ENCODE measurements around the gene FBXO44. TPM values are rescaled to one million over a fixed set of nuclear protein-coding genes. Genes with fewer than 3 reads are reported as not detected.

Gene FBXO44
- total RNA-seq, 4 donors from 2014 or later = 11.2 to 43.7 (median 15.0) TPM

DNA sequence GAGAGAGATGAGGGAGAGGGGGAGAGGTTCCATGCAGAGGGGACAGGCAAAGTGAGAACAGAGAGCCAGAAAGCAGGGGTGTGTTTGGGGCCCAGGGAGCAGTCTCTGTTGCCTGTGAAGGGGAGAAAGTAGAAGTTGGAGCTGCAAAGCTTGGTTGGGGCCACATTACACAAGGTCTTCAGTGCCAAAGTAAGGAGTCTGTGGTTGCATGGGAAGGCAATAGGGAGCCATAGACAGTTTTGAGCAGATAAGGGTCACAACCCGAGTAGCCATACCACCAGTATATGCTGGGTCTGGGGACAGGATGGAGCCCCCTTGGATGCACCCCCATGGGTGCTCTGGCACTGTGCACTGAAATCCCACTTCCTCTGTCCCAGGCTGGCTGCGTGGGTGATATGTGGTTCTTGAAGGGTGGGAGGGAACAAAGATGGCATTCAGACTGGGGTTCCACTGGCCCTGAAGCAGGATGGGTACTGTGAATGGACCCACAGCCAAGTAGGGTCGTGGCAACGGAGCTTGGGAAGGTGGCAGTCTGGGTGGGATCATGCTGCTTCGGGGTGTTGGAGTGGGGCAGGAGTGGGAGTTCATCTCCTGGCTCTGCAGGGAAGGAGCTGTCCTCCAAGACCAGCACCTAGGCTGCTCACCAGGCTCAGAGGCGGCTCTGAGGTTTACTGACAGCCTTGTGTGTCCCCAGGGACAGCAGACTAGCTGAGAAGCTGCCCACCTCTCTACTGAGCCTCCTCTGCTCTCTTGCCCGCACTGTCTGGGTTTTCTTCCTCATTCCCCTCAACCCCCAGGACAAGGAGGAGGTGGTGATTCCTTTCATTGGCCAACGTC, 48.9 kb downstream of the FBXO44 start:
- H3K27me3 ChIP-seq = no peaks in the 10 kb centered on the region
- no peaks in the 10 kb centered on the region for H3K9me3 ChIP-seq
- no peak overlapping the region for H3K27ac ChIP-seq
- no peaks in the 10 kb centered on the region for H3K36me3 ChIP-seq
- no peak for DNase-seq
- TF ChIP-seq, protein P1, sequence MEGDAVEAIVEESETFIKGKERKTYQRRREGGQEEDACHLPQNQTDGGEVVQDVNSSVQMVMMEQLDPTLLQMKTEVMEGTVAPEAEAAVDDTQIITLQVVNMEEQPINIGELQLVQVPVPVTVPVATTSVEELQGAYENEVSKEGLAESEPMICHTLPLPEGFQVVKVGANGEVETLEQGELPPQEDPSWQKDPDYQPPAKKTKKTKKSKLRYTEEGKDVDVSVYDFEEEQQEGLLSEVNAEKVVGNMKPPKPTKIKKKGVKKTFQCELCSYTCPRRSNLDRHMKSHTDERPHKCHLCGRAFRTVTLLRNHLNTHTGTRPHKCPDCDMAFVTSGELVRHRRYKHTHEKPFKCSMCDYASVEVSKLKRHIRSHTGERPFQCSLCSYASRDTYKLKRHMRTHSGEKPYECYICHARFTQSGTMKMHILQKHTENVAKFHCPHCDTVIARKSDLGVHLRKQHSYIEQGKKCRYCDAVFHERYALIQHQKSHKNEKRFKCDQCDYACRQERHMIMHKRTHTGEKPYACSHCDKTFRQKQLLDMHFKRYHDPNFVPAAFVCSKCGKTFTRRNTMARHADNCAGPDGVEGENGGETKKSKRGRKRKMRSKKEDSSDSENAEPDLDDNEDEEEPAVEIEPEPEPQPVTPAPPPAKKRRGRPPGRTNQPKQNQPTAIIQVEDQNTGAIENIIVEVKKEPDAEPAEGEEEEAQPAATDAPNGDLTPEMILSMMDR (IDR thresholded peaks at IDR 0.05) = no peak
- H3K4me1 ChIP-seq = no peaks in the 10 kb centered on the region
- no peak overlapping the region for H3K4me3 ChIP-seq

DNA sequence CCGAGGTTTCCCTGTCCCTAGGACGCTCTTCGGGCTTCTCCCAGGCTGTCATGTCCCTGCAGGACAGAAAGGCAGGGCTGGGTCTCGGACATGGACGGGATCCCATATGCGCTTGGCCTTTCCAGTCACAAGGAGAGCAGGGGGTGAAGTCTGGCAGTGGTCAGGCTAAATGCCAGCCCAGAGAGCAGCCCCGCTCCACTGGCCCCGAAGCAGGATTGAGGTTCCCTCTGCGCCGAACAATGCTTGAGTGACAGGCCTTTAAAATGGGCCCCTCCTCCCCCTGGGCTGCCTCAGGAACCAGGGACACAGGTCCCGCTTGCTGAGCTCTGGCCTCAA, 49.5 kb downstream of the FBXO44 start:
- H3K27me3 ChIP-seq = no peaks in the 10 kb centered on the region

GRCh38 chr1:11704691-11705475, 50.2 kb downstream of the FBXO44 start:
- TF ChIP-seq POLR2A (IDR thresholded peaks at IDR 0.05) = no peak
- TF ChIP-seq, protein P1 (IDR thresholded peaks at IDR 0.05) = no peak
- no peaks in the 10 kb centered on the region for H3K27me3 ChIP-seq

More for the DNA sequence above, 49.5 kb downstream of the FBXO44 start:
- Histone ChIP-seq H3K36me3 (no peaks in the 10 kb centered on the region), H3K4me1 (no peaks in the 10 kb centered on the region), H3K4me3 (no peak overlapping the region), H3K9me3 (no peaks in the 10 kb centered on the region), H3K27ac (no peak overlapping the region)
- TF ChIP-seq POLR2A (IDR thresholded peaks at IDR 0.05) = no peak
- TF ChIP-seq, protein P1 (IDR thresholded peaks at IDR 0.05) = no peak
- DNase-seq = no peak

DNA sequence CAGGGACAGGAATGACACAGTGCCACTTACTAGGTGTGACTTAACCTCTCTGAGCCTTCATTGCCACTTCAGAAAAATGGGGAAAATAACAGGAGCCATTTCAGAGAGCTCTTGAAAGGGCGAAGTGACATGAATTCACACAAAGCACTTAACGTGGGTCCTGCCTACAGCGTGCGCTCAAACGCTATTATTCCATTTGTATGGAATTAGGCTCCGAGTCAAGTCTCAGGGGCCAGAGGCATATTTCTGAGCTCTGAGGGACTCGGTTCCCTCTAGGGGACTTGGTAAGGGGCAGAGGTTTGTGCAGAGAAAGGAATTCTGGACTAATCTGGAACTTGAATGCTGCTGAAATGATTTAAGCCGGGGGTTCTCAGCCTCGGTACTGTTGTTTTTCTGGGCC, 50.9 kb downstream of the FBXO44 start:
- Histone ChIP-seq H3K4me1 (no peaks in the 10 kb centered on the region), H3K27ac (no peak overlapping the region), H3K4me3 (no peak overlapping the region), H3K9me3 (no peaks in the 10 kb centered on the region), H3K36me3 (no peaks in the 10 kb centered on the region), H3K27me3 (no peaks in the 10 kb centered on the region)
- TF ChIP-seq, protein P1 (IDR thresholded peaks at IDR 0.05) = no peak
- TF ChIP-seq POLR2A (IDR thresholded peaks at IDR 0.05) = no peak
- DNase-seq = no peak

More at GRCh38 chr1:11704691-11705475, 50.2 kb downstream of the FBXO44 start:
- Histone ChIP-seq H3K27ac (no peak overlapping the region), H3K4me1 (no peaks in the 10 kb centered on the region), H3K4me3 (no peak overlapping the region), H3K36me3 (no peaks in the 10 kb centered on the region), H3K9me3 (no peaks in the 10 kb centered on the region)
- DNase-seq = no peak

DNA sequence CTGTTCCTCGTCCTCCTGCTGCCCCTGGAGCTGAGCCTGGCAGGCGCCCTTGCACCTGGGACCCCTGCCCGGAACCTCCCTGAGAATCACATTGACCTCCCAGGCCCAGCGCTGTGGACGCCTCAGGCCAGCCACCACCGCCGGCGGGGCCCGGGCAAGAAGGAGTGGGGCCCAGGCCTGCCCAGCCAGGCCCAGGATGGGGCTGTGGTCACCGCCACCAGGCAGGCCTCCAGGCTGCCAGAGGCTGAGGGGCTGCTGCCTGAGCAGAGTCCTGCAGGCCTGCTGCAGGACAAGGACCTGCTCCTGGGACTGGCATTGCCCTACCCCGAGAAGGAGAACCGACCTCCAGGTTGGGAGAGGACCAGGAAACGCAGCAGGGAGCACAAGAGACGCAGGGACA, 51.6 kb downstream of the FBXO44 start:
- Histone ChIP-seq H3K36me3 (no peaks in the 10 kb centered on the region), H3K4me3 (no peak overlapping the region), H3K4me1 (no peaks in the 10 kb centered on the region), H3K27me3 (no peaks in the 10 kb centered on the region), H3K9me3 (no peaks in the 10 kb centered on the region), H3K27ac (no peak overlapping the region)
- DNase-seq = no peak
- TF ChIP-seq, protein P1 (IDR thresholded peaks at IDR 0.05) = no peak
- TF ChIP-seq POLR2A (IDR thresholded peaks at IDR 0.05) = no peak
